HG03457 (cell line): Measurements from ENCODE around the gene SCUBE1.
"Not testable (repeated sequence)": the region's sequence is repeated elsewhere in the genome, so short reads cannot be mapped to it uniquely, and the experiment has no call there.

ENCODE experiments used
- ATAC-seq: cut with Tn5 transposase; IDR thresholded peaks from one replicate; pipeline ENCODE4 v1.9.1; 2021; ENCODE audit warnings: moderate number of reproducible peaks; ENCODE audit not compliant: unreplicated experiment

SCUBE1 gene

GRCh38 chr22:43360576-43360975 lies 17.4 kb upstream of the SCUBE1 start:
- ATAC-seq, result no peak

GRCh38 chr22:43356881-43357280 lies 13.7 kb upstream of the SCUBE1 start:
- no peak for ATAC-seq

GRCh38 chr22:43355688-43356087 lies 12.5 kb upstream of the SCUBE1 start:
- ATAC-seq, result not testable (repeated sequence)

GRCh38 chr22:43351966-43352345 lies 8.8 kb upstream of the SCUBE1 start:
- no peak for ATAC-seq

GRCh38 chr22:43349636-43350035 lies 6.5 kb upstream of the SCUBE1 start:
- no peak for ATAC-seq

- no peak for ATAC-seq
Measured at GRCh38 chr22:43346521-43346929, 3.4 kb upstream of the SCUBE1 start.

- no peak for ATAC-seq
Measured at GRCh38 chr22:43345761-43346301, 2.7 kb upstream of the SCUBE1 start.

- ATAC-seq, result no peak
Measured at GRCh38 chr22:43345356-43345755, 2.2 kb upstream of the SCUBE1 start.

GRCh38 chr22:43344520-43344787 lies 1.3 kb upstream of the SCUBE1 start:
- no peak for ATAC-seq

- no peak for ATAC-seq
Measured at GRCh38 chr22:43343670-43344519, 723 bp upstream of the SCUBE1 start.

- ATAC-seq, result no peak
Measured at GRCh38 chr22:43342347-43343261, 568 bp downstream of the SCUBE1 start.

GRCh38 chr22:43341565-43341964 lies 1.6 kb downstream of the SCUBE1 start:
- no peak for ATAC-seq

GRCh38 chr22:43338766-43339345 lies 4.3 kb downstream of the SCUBE1 start:
- no peak for ATAC-seq

- ATAC-seq, result no peak
Measured at GRCh38 chr22:43337946-43338345, 5.2 kb downstream of the SCUBE1 start.

GRCh38 chr22:43337385-43337784 lies 5.8 kb downstream of the SCUBE1 start:
- no peak for ATAC-seq

- no peak for ATAC-seq
Measured at GRCh38 chr22:43334378-43334777, 8.8 kb downstream of the SCUBE1 start.

- no peak for ATAC-seq
Measured at GRCh38 chr22:43333978-43334377, 9.2 kb downstream of the SCUBE1 start.

GRCh38 chr22:43333156-43333555 lies 10.0 kb downstream of the SCUBE1 start:
- ATAC-seq, result no peak

GRCh38 chr22:43331698-43332097 lies 11.5 kb downstream of the SCUBE1 start:
- ATAC-seq, result no peak

- ATAC-seq, result no peak
Measured at GRCh38 chr22:43331069-43331451, 12.1 kb downstream of the SCUBE1 start.
